ENCODE results near the gene CDHR1. TPM values are rescaled to one million over a fixed set of nuclear protein-coding genes. Genes with fewer than 3 reads are reported as not detected.
A peak's percentile ranks its signal among the peaks of the same experiment; 100 is the strongest.

Gene CDHR1
- total RNA-seq, 2 donors from 2014 or later = 3.3 to 10.2 TPM

GRCh38 chr10:84197643-84198042 is 3.3 kb downstream of the CDHR1 start:
- ATAC-seq (no peak), DNase-seq (ENCODE audit: low spot score) (peak; percentile 15)
- Mint-ChIP-seq H3K27me3 (no peaks in the 10 kb centered on the region), H3K27ac (no peak overlapping the region), H3K36me3 (no peaks in the 10 kb centered on the region), H3K4me3 (no peak overlapping the region), H3K9me3 (no peaks in the 10 kb centered on the region), H3K4me1 (ENCODE audit: low read depth in 2 of 2) (no peaks in the 10 kb centered on the region)

DNA sequence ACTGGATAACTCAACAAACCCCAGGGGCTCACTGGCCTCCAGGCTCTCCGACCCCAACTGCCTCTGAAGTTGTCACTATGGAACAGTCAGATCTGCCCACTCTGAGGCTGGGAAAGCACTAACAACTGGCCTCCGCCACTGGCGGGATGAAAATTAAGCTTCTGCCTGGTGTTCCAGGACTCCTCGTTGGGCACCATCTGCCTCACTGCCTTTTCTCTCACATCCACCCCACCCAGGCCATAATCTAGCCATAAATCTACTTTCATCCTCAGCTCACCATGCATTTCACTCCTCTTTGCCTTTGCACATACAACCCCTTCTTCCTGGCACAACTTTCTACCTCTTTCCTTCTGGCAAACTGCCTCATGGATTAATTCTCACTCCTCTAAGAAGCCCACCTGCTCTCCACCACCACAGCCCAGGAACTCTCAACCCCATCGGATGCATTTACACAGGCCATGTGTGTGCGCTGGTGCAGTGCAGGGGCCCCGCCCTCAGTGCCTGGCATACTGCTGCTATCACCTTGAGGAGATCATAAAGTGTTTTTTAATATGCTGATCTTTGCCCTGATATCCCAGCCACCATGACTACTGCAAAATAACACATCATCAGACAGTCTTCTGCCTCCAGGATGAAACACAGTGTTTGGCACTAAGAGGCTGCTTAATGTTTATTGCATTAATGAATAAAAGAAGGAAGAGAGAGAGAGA is 4.0 kb downstream of the CDHR1 start:
- no peak overlapping the region for H3K4me3 Mint-ChIP-seq
- DNase-seq (ENCODE audit: low spot score) (peak; percentile 2), ATAC-seq (no peak)
- H3K27ac Mint-ChIP-seq = no peak overlapping the region
- H3K27me3 Mint-ChIP-seq = no peaks in the 10 kb centered on the region
- H3K36me3 Mint-ChIP-seq = no peaks in the 10 kb centered on the region
- H3K4me1 Mint-ChIP-seq (ENCODE audit: low read depth in 2 of 2) = no peaks in the 10 kb centered on the region
- no peaks in the 10 kb centered on the region for H3K9me3 Mint-ChIP-seq

DNA sequence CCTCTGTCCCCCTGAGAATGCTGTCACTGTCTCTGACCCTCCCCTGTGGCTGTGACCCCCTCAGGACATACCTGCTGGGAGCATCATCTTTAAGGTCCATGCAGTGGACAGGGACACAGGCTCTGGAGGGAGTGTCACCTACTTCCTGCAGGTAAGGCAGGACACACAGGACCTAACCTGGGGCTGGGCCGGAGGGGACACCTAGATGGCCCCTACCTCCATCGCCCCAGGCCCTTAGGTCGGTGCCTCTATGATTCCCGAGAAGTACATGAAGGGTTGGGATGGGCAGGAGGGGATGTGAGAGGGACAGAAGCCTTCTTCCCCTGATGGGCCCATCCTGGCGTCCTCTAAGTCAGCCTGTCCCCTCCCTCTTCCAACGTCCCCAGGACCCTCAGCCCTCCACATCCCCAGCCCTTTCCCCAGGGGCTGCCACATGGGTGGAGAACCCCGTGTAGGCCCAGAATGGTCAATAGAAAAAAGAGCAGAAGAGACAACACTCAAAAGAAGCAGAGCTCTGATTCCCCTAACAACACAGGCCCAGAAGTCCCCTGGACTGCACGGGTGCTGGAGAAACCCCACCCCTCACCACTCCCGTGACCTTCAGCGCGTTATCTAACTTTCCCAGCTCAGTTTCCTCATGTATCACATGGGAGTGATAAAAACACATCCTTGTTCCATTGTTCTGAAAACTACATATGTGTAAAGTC is 6.4 kb downstream of the CDHR1 start:
- H3K4me1 Mint-ChIP-seq (ENCODE audit: low read depth in 2 of 2) = peaks cover 0 to 4% of the 10 kb centered on the region in 2 donors
- no peak overlapping the region for H3K27ac Mint-ChIP-seq
- DNase-seq (ENCODE audit: low spot score) (peak; percentile 44), ATAC-seq (no peak)
- H3K27me3 Mint-ChIP-seq = no peaks in the 10 kb centered on the region
- H3K4me3 Mint-ChIP-seq = no peak overlapping the region
- H3K9me3 Mint-ChIP-seq = no peaks in the 10 kb centered on the region
- H3K36me3 Mint-ChIP-seq = no peaks in the 10 kb centered on the region

DNA sequence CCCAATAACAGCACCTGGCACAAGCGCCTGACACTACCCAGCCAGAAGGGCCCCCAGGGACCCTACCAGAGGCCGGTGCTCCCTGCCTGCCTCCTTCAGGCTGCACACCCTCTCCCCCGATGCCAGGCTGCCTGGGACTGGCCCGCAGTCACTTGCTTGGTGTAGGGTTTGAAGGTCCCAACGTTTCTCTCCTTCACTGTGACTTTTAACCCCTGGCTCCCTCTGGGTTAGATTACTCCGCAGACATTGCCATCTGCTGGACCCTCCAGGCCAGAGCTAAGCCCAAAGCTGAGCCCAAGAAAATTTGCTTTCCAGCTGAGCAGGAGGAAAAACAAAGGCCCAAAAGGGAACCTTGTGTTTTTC is 6.9 kb downstream of the CDHR1 start:
- Mint-ChIP-seq H3K4me1 (ENCODE audit: low read depth in 2 of 2) (peaks cover 0 to 5% of the 10 kb centered on the region in 2 donors), H3K36me3 (no peaks in the 10 kb centered on the region), H3K27me3 (no peaks in the 10 kb centered on the region), H3K4me3 (no peak overlapping the region), H3K9me3 (no peaks in the 10 kb centered on the region), H3K27ac (no peak overlapping the region)
- ATAC-seq = no peak
- peak; percentile 18 for DNase-seq (ENCODE audit: low spot score)

DNA sequence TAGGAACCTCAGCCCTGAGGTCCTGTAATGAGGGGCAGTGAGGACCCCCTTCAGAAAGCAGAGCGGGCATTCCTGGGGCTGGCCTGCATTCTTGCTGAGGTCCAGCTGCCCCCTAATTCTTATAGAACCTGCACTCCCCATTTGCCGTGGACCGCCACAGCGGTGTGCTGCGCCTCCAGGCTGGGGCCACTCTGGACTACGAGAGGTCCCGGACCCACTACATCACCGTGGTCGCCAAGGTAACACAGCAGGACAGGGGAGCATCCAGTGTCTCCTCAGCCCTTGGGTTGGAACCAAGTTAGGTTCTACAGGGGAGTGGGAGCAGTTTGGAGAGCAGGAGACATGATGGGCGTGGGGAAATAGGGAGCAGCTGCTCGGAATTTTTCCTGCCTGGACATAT is 7.3 kb downstream of the CDHR1 start:
- Mint-ChIP-seq H3K36me3 (no peaks in the 10 kb centered on the region), H3K27ac (no peak overlapping the region), H3K4me1 (ENCODE audit: low read depth in 2 of 2) (peaks cover 0 to 5% of the 10 kb centered on the region in 2 donors), H3K9me3 (no peaks in the 10 kb centered on the region), H3K27me3 (peaks cover 0 to 2% of the 10 kb centered on the region in 2 donors), H3K4me3 (no peak overlapping the region)
- DNase-seq (ENCODE audit: low spot score) (peak; percentile 29), ATAC-seq (no peak)

GRCh38 chr10:84202349-84202748 is 8.0 kb downstream of the CDHR1 start:
- DNase-seq (ENCODE audit: low spot score) (peak; percentile 26), ATAC-seq (no peak)
- Mint-ChIP-seq H3K4me1 (ENCODE audit: low read depth in 2 of 2) (peaks cover 0 to 5% of the 10 kb centered on the region in 2 donors), H3K27me3 (peaks cover 0 to 4% of the 10 kb centered on the region in 2 donors), H3K9me3 (no peaks in the 10 kb centered on the region), H3K36me3 (no peaks in the 10 kb centered on the region), H3K4me3 (no peak overlapping the region), H3K27ac (no peak overlapping the region)

DNA sequence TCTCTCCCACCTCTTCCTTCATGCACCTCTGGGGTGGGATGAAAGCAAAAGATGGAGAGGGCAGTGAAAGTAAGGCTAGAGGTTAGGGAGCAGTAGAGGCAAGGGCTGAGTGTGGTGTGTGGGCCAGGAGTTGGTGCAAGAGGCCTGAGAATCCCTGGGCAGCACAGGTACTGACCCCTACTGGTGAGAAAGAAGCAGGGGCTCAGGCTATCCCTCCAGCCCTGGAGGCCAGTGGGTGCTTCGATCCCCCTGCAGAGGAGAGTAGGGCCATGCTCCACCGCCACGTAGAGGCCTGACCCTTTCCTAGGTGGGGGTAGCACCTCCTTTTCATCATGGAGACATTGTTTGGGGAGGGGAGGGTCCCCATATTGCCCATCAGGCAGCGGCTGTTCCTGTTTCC is 9.8 kb downstream of the CDHR1 start:
- ATAC-seq = peak in 1 of 2 donors; percentile 37

DNA sequence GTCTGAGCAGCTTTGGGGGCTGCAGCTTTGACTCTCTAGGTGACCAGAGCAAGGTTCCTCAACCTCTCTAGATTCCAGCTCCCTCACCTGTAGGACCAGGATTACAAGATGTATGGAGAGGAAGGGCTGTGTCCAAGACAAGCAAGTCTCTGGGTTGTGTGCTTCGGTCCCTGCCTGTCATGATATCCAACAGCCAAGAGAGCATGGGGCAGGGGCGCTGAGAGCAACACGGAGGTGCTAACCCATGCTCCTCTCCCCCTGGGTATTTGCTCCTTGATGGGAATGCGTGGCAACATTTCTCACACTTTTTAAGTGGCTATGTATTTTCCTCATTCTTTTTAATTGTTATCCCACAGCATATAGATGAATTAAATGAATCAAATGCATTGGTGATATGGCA is 10.3 kb downstream of the CDHR1 start:
- H3K27me3 Mint-ChIP-seq = peaks cover 0 to 4% of the 10 kb centered on the region in 2 donors
- H3K36me3 Mint-ChIP-seq = no peaks in the 10 kb centered on the region
- DNase-seq (ENCODE audit: low spot score) (peak; percentile 20), ATAC-seq (no peak)
- H3K4me1 Mint-ChIP-seq (ENCODE audit: low read depth in 2 of 2) = peaks cover 0 to 5% of the 10 kb centered on the region in 2 donors
- H3K4me3 Mint-ChIP-seq = no peak overlapping the region
- no peaks in the 10 kb centered on the region for H3K9me3 Mint-ChIP-seq
- no peak overlapping the region for H3K27ac Mint-ChIP-seq

More for the DNA sequence above, 9.8 kb downstream of the CDHR1 start:
- H3K36me3 Mint-ChIP-seq = no peaks in the 10 kb centered on the region
- peaks cover 0 to 4% of the 10 kb centered on the region in 2 donors for H3K27me3 Mint-ChIP-seq
- peaks cover 0 to 5% of the 10 kb centered on the region in 2 donors for H3K4me1 Mint-ChIP-seq (ENCODE audit: low read depth in 2 of 2)
- H3K27ac Mint-ChIP-seq = no peak overlapping the region
- no peaks in the 10 kb centered on the region for H3K9me3 Mint-ChIP-seq
- no peak overlapping the region for H3K4me3 Mint-ChIP-seq
- peak; percentile 35 for DNase-seq (ENCODE audit: low spot score)

GRCh38 chr10:84205049-84205852 is 10.9 kb downstream of the CDHR1 start:
- H3K4me1 Mint-ChIP-seq (ENCODE audit: low read depth in 2 of 2) = peaks cover 0 to 5% of the 10 kb centered on the region in 2 donors
- H3K36me3 Mint-ChIP-seq = no peaks in the 10 kb centered on the region
- DNase-seq (ENCODE audit: low spot score) (peak; percentile 64), ATAC-seq (peak; percentile 68 to 74)
- no peaks in the 10 kb centered on the region for H3K9me3 Mint-ChIP-seq
- H3K27me3 Mint-ChIP-seq = peaks cover 0 to 4% of the 10 kb centered on the region in 2 donors
- no peak overlapping the region for H3K4me3 Mint-ChIP-seq
- no peak overlapping the region for H3K27ac Mint-ChIP-seq

DNA sequence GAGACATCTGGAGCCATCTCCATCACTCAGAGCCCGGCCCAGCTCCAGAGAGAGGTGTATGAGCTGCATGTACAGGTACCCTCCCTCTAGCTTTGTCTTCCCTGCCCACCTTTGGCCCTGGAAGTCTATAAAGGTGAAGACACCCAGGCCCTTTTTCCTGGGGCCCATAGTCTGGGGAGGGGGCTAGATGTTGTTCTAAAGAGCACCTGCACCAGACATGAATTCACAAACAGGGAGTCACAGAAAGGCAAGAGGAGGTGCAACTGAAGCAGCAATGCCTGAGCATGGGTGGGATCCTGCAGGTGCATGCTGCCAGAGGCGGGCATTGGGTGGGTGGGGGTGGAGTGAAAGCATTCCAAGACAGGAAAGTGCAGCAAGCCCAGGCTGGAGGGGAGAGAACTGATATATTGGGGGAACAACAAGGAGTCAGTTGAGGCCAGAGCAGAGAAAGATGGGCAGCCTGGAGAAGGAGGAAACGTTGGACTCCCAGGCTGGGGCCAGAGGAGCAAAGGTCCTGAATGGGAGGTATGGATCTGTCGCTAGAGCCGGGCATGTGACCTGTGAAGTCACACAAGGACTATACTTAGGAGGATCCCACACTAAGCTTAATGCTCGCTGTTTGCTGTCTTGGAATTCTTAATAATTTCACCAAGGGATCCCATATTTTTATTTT is 11.7 kb downstream of the CDHR1 start:
- no peak overlapping the region for H3K27ac Mint-ChIP-seq

GRCh38 chr10:84208023-84208422 is 13.7 kb downstream of the CDHR1 start:
- peaks cover 0 to 4% of the 10 kb centered on the region in 2 donors for H3K27me3 Mint-ChIP-seq
- H3K4me1 Mint-ChIP-seq (ENCODE audit: low read depth in 2 of 2) = peaks cover 0 to 5% of the 10 kb centered on the region in 2 donors
- H3K4me3 Mint-ChIP-seq = no peak overlapping the region
- no peaks in the 10 kb centered on the region for H3K9me3 Mint-ChIP-seq
- peak; percentile 45 for DNase-seq (ENCODE audit: low spot score)
- no peaks in the 10 kb centered on the region for H3K36me3 Mint-ChIP-seq
- H3K27ac Mint-ChIP-seq = no peak overlapping the region
- no peak for ATAC-seq

More for the DNA sequence above, 11.7 kb downstream of the CDHR1 start:
- Mint-ChIP-seq H3K9me3 (no peaks in the 10 kb centered on the region), H3K4me1 (ENCODE audit: low read depth in 2 of 2) (peaks cover 0 to 5% of the 10 kb centered on the region in 2 donors), H3K27me3 (peaks cover 0 to 4% of the 10 kb centered on the region in 2 donors), H3K4me3 (no peak overlapping the region), H3K36me3 (no peaks in the 10 kb centered on the region)
- DNase-seq (ENCODE audit: low spot score) = peak; percentile 51
- ATAC-seq = no peak

- H3K27me3 Mint-ChIP-seq = peaks cover 0 to 4% of the 10 kb centered on the region in 2 donors
- ATAC-seq = no peak
- no peaks in the 10 kb centered on the region for H3K36me3 Mint-ChIP-seq
- H3K27ac Mint-ChIP-seq = no peak overlapping the region
- H3K4me1 Mint-ChIP-seq (ENCODE audit: low read depth in 2 of 2) = peaks cover 5 to 6% of the 10 kb centered on the region in 2 donors
- H3K9me3 Mint-ChIP-seq = no peaks in the 10 kb centered on the region
- no peak overlapping the region for H3K4me3 Mint-ChIP-seq
- DNase-seq (ENCODE audit: low spot score) = peak; percentile 34
Observed at GRCh38 chr10:84211566-84211965, 17.2 kb downstream of the CDHR1 start.

DNA sequence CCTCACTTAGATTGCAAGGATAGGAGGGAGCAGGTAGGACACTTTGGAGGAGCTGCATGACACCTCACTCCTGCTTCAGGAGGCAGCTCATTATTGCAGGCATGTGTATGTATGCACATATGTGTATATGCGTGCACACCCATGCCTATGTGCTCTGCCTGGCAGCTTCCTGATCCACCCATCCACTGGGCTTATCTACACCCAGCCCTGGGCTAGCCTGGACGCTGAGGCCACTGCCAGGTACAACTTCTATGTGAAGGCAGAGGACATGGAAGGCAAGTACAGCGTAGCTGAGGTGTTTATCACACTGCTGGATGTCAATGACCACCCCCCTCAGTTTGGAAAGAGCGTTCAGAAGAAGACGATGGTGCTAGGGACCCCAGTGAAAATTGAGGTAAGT is 17.7 kb downstream of the CDHR1 start:
- ATAC-seq (peak in 1 of 2 donors; percentile 4), DNase-seq (ENCODE audit: low spot score) (peak; percentile 12)
- Mint-ChIP-seq H3K27ac (no peak overlapping the region), H3K36me3 (no peaks in the 10 kb centered on the region), H3K4me1 (ENCODE audit: low read depth in 2 of 2) (peaks cover 5 to 6% of the 10 kb centered on the region in 2 donors), H3K27me3 (no peaks in the 10 kb centered on the region), H3K9me3 (no peaks in the 10 kb centered on the region), H3K4me3 (no peak overlapping the region)
